GM18951 (cell line): ENCODE measurements around the gene OR8B2.

Experiments
- POLR2A ChIP-seq: IDR thresholded peaks from 4 replicates; pipeline ENCODE4 v1.6.1; 2011; ENCODE audit warnings: mild to moderate bottlenecking; ENCODE audit not compliant: insufficient read length, insufficient read depth; ENCODE audit errors: extremely low read depth
- in situ Hi-C: fragments of 300-500 bp; cut with MboI; formaldehyde crosslinking; loops from one replicate; pipeline ENCODE4 v1.12.0; 2022; ENCODE audit warnings: low sequenced_read_pairs, mixed read lengths, inconsistent platforms; ENCODE audit not compliant: unreplicated experiment

OR8B2 gene

DNA sequence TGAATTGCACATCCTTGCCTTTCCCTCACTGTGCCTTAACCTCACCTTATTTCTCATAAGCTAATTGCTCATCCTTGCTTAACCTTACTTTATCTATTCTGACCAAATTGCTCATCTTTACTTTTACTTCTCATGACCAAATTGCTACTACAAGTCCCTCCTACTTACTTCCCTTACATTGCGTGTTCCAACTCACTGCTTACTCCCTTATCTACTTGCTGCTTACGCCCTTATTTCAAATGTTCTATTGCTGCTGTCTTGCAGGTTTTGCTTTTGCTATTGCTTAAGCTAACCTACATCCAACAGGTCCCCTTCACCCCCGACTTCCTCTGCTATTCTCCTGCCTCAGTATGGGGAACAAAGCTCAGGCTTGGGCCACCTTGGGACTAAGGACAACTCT is 8.0 kb downstream of the OR8B2 start:
- TF ChIP-seq POLR2A = no peak
- in situ Hi-C loops = no loop called here

DNA sequence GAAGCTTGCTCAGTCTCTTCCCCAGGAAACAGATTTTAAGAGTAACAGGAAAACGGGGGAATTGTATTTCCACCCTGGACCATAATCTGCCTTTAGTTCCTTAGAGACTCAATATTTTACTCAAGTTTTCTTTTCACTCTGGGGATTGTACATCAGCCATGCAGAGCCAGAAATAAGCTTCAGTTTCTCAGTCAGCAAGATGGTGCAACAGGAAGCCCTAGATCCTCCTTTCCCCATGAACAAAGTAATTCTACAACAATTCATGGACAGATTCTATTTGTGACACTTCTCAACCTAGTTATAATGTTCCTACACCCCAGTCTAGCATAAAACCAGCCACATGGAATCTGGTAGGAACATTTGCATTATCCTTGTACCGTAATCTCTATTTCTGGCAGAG is 24.7 kb downstream of the OR8B2 start:
- in situ Hi-C loops = no loop called here
- no peak for TF ChIP-seq POLR2A

DNA sequence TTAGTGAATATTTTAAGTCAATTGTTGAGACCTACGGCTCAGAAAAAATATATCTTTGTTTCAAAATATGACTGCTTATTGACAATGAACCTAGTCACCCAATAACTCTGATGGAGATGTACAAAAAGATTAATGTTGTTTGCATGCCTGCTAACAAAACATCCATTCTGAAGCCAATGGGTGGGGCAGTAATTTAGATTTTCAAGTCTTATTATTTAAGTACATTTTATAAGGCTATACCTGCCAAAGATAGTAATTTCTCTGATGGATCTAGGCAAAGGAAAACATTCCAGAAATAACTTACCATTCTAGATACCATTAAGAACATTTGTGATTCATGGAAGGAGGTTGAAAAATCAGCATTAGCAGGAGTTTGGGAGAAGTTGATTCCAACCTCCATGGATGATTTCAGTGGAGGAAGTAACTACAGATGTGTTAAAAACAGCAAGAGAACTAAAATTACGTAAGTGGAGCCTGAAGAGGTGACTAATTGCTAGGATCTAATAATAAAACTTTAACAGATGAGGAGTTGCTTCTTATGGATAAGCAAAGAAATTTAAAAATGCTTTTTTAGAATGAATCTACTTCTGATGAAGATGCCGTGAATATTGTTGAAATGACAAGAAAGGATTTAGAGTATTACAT is 37.9 kb downstream of the OR8B2 start:
- in situ Hi-C loops = no loop called here
- no peak for TF ChIP-seq POLR2A

DNA sequence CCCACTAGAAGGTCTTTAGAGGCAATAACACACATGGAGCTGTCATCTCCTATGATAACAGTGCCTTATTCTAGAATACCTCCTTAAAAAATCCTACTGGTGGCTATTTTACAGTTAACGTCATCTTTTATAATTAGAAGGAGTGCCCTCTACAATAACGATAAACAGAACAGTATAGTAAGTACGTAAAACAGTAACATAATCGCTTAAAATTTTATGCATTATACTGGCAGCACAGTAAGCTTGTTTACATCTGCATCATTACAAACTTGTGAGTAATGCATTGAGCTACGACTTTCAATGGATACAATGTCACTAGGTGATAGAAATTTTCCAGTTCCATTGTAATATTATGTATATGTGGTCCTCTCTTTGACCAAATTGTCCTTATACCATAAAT is 40.0 kb downstream of the OR8B2 start:
- in situ Hi-C loops = no loop called here

DNA sequence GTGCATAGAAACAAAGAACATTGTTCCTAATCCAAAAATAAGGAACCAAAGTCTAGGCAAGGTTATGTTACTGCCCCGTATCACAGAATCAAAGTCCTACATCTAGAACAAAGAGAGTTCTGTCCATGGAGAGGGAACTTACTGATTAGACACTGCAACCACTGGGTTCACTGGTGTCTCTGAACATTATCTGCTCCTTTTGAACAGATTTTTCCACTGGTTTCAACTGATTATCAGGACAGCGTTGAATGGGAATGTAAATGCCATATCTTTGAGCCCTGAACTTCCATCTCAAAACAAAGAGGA is 44.2 kb downstream of the OR8B2 start:
- in situ Hi-C loops = no loop called here

More for the DNA sequence above, 40.0 kb downstream of the OR8B2 start:
- no peak for TF ChIP-seq POLR2A

DNA sequence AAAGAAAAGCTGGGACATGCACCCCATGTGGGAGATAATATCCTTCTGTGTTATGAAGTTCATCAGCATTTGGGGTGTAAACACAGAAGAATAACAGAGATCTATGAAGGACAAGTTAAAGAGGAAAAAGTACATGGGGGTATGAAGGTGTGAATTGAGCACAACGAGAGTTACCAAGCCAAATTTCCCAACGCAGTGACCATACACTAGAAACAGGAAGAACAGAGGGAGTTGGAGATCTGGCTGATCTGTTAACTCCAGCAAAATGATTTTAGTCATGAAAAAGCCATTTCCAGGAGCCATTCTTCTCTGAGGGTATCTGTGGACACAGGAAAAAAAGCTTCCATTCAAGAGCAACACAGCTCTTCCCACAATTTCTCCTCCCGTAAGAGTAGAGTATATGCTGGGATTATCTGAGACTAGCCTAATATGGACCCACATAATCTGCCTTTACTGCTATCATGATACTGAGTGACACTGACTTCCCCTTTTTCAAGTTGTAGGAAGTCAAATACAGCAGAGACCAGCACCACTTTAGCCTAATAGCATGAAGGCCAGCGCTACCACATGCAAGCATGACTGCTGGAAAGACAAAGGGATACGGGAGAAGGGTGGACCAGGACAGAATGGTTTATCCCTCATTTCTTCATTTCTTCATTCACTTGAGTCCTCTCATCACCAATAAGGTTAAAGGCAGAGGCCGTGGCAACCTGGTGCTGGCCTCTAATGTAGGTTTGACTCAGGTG is 44.7 kb downstream of the OR8B2 start:
- in situ Hi-C loops = no loop called here
- TF ChIP-seq POLR2A = no peak

More for the DNA sequence above, 44.2 kb downstream of the OR8B2 start:
- TF ChIP-seq POLR2A = no peak
